NCI-H2171 treated with DMSO at 0.1 percent for 48 hours (cell line): ENCODE results near the gene ASIC5.
A peak's percentile ranks its signal among the peaks of the same experiment; 100 is the strongest.
"Not testable (repeated sequence)": the region's sequence is repeated elsewhere in the genome, so short reads cannot be mapped to it uniquely, and the experiment has no call there.

Experiments used
- DNase-seq: peaks from one replicate; lab custom pipeline; 2025; lab: John Stamatoyannopoulos, UW

ASIC5 gene, protein sequence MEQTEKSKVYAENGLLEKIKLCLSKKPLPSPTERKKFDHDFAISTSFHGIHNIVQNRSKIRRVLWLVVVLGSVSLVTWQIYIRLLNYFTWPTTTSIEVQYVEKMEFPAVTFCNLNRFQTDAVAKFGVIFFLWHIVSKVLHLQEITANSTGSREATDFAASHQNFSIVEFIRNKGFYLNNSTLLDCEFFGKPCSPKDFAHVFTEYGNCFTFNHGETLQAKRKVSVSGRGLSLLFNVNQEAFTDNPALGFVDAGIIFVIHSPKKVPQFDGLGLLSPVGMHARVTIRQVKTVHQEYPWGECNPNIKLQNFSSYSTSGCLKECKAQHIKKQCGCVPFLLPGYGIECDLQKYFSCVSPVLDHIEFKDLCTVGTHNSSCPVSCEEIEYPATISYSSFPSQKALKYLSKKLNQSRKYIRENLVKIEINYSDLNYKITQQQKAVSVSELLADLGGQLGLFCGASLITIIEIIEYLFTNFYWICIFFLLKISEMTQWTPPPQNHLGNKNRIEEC

GRCh38 chr4:155866177-155866576 is at the start of gene ASIC5:
Gene ASIC5, minus strand, starts transcription at chr4:155866277. Its CDS starts 51 bp downstream, at chr4:155866226.
- no peak for DNase-seq

DNA sequence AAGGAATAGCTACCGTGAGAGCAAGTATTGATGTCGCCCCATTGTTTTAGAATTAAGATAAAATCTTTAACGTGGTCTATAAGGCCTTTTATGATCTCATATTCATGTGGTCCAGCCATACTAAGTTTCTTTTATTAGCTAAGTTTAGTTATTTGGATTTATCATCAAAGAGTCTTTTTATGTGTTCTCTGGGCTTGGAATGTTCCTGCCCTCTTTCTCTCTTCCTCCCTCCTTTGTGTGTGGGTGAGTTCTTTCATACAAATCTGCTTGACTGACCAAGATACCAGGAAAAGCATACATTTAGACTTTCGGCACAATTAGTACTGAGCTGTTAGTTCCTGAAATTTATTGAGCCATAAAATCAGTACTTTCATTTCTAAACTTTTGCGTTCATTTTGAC is 48.7 kb upstream of the ASIC5 start:
- DNase-seq: no peak

DNA sequence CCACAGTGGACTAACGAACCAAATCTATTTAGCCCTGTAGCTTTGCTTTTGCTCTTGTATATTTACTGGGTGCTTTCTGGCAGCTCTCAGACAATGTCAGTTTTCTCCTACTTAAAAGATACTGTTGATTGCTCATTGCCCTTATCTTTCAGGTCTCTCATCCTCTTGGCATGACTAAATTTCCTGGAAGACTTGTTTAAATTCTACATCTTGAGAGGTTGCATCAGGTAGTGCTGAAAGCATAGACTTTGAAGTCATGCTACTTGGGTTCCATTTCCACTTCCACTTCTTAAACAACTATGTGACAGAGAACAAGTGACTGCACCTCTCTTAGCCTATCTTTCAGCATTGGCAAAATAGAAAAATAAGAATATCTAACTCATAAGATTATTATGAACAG is 45.8 kb upstream of the ASIC5 start:
- DNase-seq: no peak

GRCh38 chr4:155909615-155910226 is 43.6 kb upstream of the ASIC5 start:
- no peak for DNase-seq

- DNase-seq: no peak
These were observed 42.4 kb upstream of the ASIC5 start for GRCh38 chr4:155908187-155909139.

DNA sequence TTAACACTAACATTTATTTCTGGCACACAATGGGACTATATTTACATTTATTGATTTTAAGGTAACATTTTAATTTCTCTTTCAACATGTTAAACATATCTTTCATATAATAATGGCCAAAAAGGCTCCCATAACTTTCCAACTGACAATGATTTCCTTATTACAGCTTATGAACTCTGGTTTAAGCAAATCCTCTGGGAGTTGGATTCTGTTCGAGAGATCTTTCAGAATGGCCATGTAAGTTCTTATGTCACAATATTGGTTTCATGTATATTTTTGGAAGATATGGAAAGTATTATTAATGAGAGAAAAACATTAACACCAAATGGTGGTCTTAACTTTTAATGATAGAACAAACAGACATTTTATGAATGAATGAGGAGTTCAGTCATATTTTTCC is 41.5 kb upstream of the ASIC5 start:
- peak; percentile 1 for DNase-seq

GRCh38 chr4:155906554-155907247 is 40.6 kb upstream of the ASIC5 start:
- DNase-seq: peak; percentile 83

- no peak for DNase-seq
These were observed 38.3 kb upstream of the ASIC5 start for GRCh38 chr4:155904331-155904730.

- no peak for DNase-seq
These were observed 37.4 kb upstream of the ASIC5 start, which contains the start of gene TDO2 for GRCh38 chr4:155903453-155903852. Gene TDO2, plus strand, starts transcription at chr4:155903696. Its CDS starts 63 bp downstream, at chr4:155903759.

DNA sequence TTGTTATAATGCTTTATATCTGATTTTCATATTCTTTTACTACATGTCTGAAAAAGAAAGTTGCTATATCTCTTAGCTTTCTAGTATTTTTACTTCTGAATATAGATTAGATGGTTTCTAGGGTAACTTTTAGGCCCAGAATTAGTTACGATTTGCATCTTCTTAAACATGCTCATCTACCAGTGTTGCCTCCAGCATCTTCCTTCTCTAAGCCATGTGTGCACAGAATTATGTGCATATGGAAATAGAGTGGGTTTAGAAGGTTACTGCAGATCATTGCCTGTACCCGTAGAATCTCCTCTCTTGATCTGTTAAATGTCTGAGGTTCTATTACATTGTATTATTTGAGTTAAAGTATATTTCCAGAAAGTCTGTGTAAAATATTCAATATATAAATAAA is 34.9 kb upstream of the ASIC5 start:
- DNase-seq: no peak

GRCh38 chr4:155900381-155900780 is 34.3 kb upstream of the ASIC5 start:
- DNase-seq: no peak

GRCh38 chr4:155899891-155900290 is 33.8 kb upstream of the ASIC5 start:
- DNase-seq: no peak

DNA sequence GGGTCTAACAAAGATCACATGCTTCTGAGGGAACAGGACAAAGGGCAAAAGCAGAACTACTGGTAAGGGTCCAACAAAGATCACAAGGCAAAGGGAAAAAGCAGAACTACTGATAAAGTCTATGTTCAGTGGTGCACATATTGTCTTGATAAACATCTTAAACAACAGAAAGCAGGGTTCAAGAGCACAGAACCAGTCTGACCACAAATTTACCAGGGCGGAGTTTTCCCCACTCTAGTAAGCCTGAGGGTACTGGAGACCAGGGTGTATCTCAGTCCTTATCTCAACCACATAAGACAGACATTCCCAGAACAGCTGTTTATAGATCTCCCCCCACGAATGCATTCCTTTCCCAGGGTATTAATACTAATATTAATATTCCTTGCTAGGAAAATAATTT is 32.3 kb upstream of the ASIC5 start:
- not testable (repeated sequence) for DNase-seq

DNA sequence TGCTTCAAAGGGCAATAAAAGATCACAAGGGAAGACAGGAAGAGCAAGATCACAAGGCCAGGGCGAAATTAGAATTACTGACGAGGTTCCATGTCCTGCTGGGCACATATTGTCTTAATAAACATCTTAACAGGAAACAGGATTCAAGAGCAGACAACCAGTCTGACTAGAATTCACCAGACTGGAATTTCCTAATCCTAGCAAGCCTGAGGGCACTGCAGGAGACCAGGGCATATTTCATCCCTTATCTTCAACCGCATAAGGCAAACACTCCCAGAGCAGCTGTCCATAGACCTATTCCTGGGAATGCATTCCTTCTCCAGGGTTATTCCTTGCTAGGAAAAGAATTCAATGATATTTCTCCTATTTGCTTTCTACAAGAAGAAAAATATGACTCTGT is 25.0 kb upstream of the ASIC5 start:
- DNase-seq: no peak

- no peak for DNase-seq
These were observed 23.9 kb upstream of the ASIC5 start for GRCh38 chr4:155889946-155890345.

- no peak for DNase-seq
These were observed 23.1 kb upstream of the ASIC5 start for GRCh38 chr4:155889031-155889793.

DNA sequence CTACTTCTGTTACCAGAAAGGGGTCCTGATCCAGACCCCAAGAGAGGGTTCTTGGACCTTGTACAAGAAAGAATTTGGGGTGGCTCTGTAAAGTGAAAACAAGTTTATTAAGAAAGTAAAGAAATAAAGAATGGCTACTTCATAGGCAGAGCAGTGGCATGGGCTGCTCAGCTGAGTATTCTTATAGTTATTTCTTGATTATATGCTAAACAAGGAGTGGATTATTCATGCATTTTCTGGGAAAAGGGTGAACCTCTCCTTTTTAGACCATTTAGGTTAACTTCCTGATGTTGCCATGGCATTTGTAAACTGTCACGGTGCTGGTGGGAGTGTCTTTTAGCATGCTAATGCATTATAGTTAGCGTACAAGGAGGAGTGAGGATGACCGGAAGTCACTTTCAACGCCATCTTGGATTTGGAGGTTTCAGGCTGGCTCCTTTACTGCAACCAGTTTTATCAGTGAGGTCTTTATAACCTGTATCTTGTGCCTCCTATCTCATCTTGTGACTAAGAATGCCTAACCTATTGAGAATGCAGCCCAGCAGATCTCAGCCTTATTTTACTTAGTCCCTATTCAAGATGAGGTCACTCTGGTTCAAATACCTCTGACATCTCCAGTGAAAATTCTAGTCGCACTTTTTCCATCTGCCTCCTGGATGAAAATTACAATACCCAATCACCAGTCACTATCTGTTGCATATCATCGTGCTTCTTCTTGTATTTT is 21.9 kb upstream of the ASIC5 start:
- DNase-seq: no peak

- no peak for DNase-seq
These were observed 21.0 kb upstream of the ASIC5 start for GRCh38 chr4:155887045-155887444.

DNA sequence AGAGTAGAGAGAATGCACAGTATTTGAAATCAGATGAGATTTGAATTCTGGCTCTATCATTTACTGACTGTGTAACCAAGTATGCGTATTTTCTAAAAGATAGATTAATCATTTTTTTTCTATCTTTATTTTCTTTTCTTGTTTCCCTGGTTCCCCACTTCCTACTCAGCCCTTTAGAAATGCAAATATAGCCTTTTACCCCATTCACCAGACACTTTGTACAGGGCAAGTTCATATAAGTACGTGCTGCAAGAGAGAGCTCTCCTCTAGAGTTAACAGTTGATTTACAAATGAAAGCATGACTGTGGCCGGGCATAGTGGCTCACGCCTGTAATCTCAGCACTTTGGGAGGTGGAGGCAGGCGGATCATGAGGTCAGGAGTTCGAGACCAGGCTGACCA is 19.6 kb upstream of the ASIC5 start:
- no peak for DNase-seq

- DNase-seq: no peak
These were observed 17.8 kb upstream of the ASIC5 start for GRCh38 chr4:155883895-155884294.
